ENCODE results near the gene DOCK10. TPM values are rescaled to one million over a fixed set of nuclear protein-coding genes. Genes with fewer than 3 reads are reported as not detected.

DOCK10 gene
- total and polyA plus RNA-seq, 2 experiments from 2014 or later = 1.1 to 3.2 TPM

DNA sequence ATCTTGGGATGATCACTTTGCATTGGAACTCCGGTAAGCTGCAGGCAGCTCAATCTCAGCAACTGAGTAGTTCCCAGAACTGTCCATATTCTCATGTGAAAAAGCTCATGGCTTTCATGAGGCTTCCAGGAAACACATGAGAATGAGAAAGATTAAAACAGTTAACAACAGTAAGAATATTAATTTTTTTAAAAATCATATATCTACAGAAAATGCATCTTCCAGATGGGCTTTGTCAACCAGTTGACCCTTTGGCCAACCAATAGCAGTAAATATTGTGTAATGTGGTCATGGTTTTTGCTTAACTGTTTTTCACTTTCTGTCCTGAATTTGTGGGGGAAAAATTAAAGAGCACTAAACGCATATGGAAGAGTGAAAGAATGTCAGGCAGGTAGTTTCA lies 194.9 kb downstream of the DOCK10 start:
- Histone ChIP-seq H2AFZ (no peak overlapping the region), H3K4me1 (ENCODE audit: insufficient read depth) (no peaks in the 10 kb centered on the region), H3K4me2 (no peak overlapping the region), H3K27me3 (no peaks in the 10 kb centered on the region), H4K20me1 (ENCODE audit: insufficient read depth, poor library complexity, severe bottlenecking) (no peaks in the 10 kb centered on the region), H3K9me2 (replicated peaks; ENCODE audit: insufficient read depth) (no peaks in the 10 kb centered on the region), H3K27ac (no peak overlapping the region), H3K36me3 (replicated peaks; ENCODE audit: insufficient read depth, low read depth) (no peaks in the 10 kb centered on the region), H3K79me2 (no peaks in the 10 kb centered on the region), H3K4me3 (no peak overlapping the region), H3K9me3 (ENCODE audit: low read depth) (no peaks in the 10 kb centered on the region)
- WGBS (ENCODE audit: low lambda C conversion rate, missing lambda C conversion rate) = 81% methylated on average over 2 of the region's 2 CpGs
- TF ChIP-seq EZH2 (IDR thresholded peaks at IDR 0.05; ENCODE audit: borderline replicate concordance) (no peak), CTCF (IDR thresholded peaks at IDR 0.05; ENCODE audit: poor library complexity) (no peak), EZH2phosphoT487 (IDR thresholded peaks at IDR 0.05; ENCODE audit: low read depth, severe bottlenecking, unreplicated experiment) (no peak)
- DNase-seq (ENCODE audit: low spot score) = no peak

- H3K4me3 ChIP-seq = no peak overlapping the region
- H3K27ac ChIP-seq = no peak overlapping the region
- no peaks in the 10 kb centered on the region for H3K79me2 ChIP-seq
- no peaks in the 10 kb centered on the region for H3K4me1 ChIP-seq (ENCODE audit: insufficient read depth)
- DNase-seq (ENCODE audit: low spot score) = no peak
- H3K27me3 ChIP-seq = no peaks in the 10 kb centered on the region
- no peaks in the 10 kb centered on the region for H3K36me3 ChIP-seq (replicated peaks; ENCODE audit: insufficient read depth, low read depth)
- no peak overlapping the region for H3K4me2 ChIP-seq
- H4K20me1 ChIP-seq (ENCODE audit: insufficient read depth, poor library complexity, severe bottlenecking) = no peaks in the 10 kb centered on the region
- 88% methylated on average over 5 of the region's 5 CpGs for WGBS (ENCODE audit: low lambda C conversion rate, missing lambda C conversion rate)
- no peaks in the 10 kb centered on the region for H3K9me2 ChIP-seq (replicated peaks; ENCODE audit: insufficient read depth)
- no peak overlapping the region for H2AFZ ChIP-seq
- H3K9me3 ChIP-seq (ENCODE audit: low read depth) = no peaks in the 10 kb centered on the region
- TF ChIP-seq EZH2 (IDR thresholded peaks at IDR 0.05; ENCODE audit: borderline replicate concordance) (no peak), CTCF (IDR thresholded peaks at IDR 0.05; ENCODE audit: poor library complexity) (no peak), EZH2phosphoT487 (IDR thresholded peaks at IDR 0.05; ENCODE audit: low read depth, severe bottlenecking, unreplicated experiment) (no peak)
These were observed 195.6 kb downstream of the DOCK10 start for GRCh38 chr2:224846686-224847085.

GRCh38 chr2:224846161-224846560 lies 196.1 kb downstream of the DOCK10 start:
- no peak overlapping the region for H3K4me3 ChIP-seq
- TF ChIP-seq EZH2phosphoT487 (IDR thresholded peaks at IDR 0.05; ENCODE audit: low read depth, severe bottlenecking, unreplicated experiment) (no peak), EZH2 (IDR thresholded peaks at IDR 0.05; ENCODE audit: borderline replicate concordance) (no peak), CTCF (IDR thresholded peaks at IDR 0.05; ENCODE audit: poor library complexity) (no peak)
- H4K20me1 ChIP-seq (ENCODE audit: insufficient read depth, poor library complexity, severe bottlenecking) = no peaks in the 10 kb centered on the region
- no peaks in the 10 kb centered on the region for H3K36me3 ChIP-seq (replicated peaks; ENCODE audit: insufficient read depth, low read depth)
- H3K4me1 ChIP-seq (ENCODE audit: insufficient read depth) = no peaks in the 10 kb centered on the region
- no peak overlapping the region for H3K27ac ChIP-seq
- 90% methylated on average over 4 of the region's 4 CpGs for WGBS (ENCODE audit: low lambda C conversion rate, missing lambda C conversion rate)
- H3K4me2 ChIP-seq = no peak overlapping the region
- H2AFZ ChIP-seq = no peak overlapping the region
- no peaks in the 10 kb centered on the region for H3K27me3 ChIP-seq
- H3K9me2 ChIP-seq (replicated peaks; ENCODE audit: insufficient read depth) = no peaks in the 10 kb centered on the region
- no peaks in the 10 kb centered on the region for H3K9me3 ChIP-seq (ENCODE audit: low read depth)
- DNase-seq (ENCODE audit: low spot score) = no peak
- no peaks in the 10 kb centered on the region for H3K79me2 ChIP-seq

- H3K4me2 ChIP-seq = no peak overlapping the region
These were observed 199.1 kb downstream of the DOCK10 start for GRCh38 chr2:224843141-224843540.

More at GRCh38 chr2:224843141-224843540, 199.1 kb downstream of the DOCK10 start:
- WGBS (ENCODE audit: low lambda C conversion rate, missing lambda C conversion rate) = 83% methylated on average over 2 of the region's 2 CpGs
- no peak for DNase-seq (ENCODE audit: low spot score)
- H3K9me3 ChIP-seq (ENCODE audit: low read depth) = no peaks in the 10 kb centered on the region
- H2AFZ ChIP-seq = no peak overlapping the region
- H3K4me3 ChIP-seq = no peak overlapping the region
- no peaks in the 10 kb centered on the region for H3K79me2 ChIP-seq
- H3K27me3 ChIP-seq = no peaks in the 10 kb centered on the region
- H4K20me1 ChIP-seq (ENCODE audit: insufficient read depth, poor library complexity, severe bottlenecking) = no peaks in the 10 kb centered on the region
- TF ChIP-seq EZH2 (IDR thresholded peaks at IDR 0.05; ENCODE audit: borderline replicate concordance) (no peak), CTCF (IDR thresholded peaks at IDR 0.05; ENCODE audit: poor library complexity) (no peak), EZH2phosphoT487 (IDR thresholded peaks at IDR 0.05; ENCODE audit: low read depth, severe bottlenecking, unreplicated experiment) (no peak)
- no peak overlapping the region for H3K27ac ChIP-seq
- H3K9me2 ChIP-seq (replicated peaks; ENCODE audit: insufficient read depth) = no peaks in the 10 kb centered on the region
- no peaks in the 10 kb centered on the region for H3K4me1 ChIP-seq (ENCODE audit: insufficient read depth)
- H3K36me3 ChIP-seq (replicated peaks; ENCODE audit: insufficient read depth, low read depth) = no peaks in the 10 kb centered on the region
